ENCODE data around the gene ZMAT2.

ZMAT2 gene

DNA sequence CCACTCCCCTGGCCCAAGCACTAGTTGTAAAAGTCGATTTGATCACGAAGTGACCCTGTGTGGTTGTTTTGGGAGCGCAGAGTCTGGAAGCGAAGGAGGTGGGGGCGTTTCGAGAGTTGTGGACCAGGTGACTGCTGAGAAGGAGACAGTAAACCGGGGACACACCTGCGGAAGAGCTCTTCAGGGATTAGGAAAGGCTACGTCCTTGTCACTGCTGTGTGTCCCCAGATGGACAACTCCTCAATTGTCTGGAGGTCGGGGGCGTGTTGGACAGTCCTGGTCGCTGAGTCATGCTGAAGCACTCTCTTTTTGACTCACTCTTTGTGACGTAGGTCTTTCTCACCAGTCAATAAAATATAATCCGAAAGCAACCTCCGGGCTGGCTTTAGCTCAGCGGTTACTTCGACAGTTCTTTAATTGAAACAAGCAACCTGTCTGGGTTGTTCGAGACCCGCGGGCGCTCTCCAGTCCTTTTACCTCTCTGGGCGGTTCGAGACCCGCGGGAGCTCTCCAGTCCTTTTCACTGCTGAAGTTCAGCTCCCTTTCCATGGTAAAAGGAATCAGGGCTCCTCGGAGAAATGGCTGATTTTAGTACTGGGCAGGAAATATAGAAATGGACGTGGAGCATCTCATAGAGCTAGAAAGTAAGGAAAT is 10.8 kb downstream of the ZMAT2 start (continued):
- TF ChIP-seq, protein P1, sequence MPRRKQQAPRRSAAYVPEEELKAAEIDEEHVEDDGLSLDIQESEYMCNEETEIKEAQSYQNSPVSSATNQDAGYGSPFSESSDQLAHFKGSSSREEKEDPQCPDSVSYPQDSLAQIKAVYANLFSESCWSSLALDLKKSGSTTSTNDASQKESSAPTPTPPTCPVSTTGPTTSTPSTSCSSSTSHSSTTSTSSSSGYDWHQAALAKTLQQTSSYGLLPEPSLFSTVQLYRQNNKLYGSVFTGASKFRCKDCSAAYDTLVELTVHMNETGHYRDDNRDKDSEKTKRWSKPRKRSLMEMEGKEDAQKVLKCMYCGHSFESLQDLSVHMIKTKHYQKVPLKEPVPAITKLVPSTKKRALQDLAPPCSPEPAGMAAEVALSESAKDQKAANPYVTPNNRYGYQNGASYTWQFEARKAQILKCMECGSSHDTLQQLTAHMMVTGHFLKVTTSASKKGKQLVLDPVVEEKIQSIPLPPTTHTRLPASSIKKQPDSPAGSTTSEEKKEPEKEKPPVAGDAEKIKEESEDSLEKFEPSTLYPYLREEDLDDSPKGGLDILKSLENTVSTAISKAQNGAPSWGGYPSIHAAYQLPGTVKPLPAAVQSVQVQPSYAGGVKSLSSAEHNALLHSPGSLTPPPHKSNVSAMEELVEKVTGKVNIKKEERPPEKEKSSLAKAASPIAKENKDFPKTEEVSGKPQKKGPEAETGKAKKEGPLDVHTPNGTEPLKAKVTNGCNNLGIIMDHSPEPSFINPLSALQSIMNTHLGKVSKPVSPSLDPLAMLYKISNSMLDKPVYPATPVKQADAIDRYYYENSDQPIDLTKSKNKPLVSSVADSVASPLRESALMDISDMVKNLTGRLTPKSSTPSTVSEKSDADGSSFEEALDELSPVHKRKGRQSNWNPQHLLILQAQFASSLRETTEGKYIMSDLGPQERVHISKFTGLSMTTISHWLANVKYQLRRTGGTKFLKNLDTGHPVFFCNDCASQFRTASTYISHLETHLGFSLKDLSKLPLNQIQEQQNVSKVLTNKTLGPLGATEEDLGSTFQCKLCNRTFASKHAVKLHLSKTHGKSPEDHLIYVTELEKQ (tag by site-specific recombination; IDR thresholded peaks at IDR 0.05; ENCODE audit: borderline replicate concordance), result peak; percentile 62
- TF ChIP-seq HOXA7 (CRISPR knock-in tag; IDR thresholded peaks at IDR 0.05; ENCODE audit: borderline replicate concordance), result no peak
- TF ChIP-seq ZNF837 (tag by site-specific recombination; IDR thresholded peaks at IDR 0.05), result no peak
- peak; percentile 32; the same call in 1 of the 2 replicates for TF ChIP-seq KLF1 (tag by site-specific recombination; IDR thresholded peaks at IDR 0.05)
- TF ChIP-seq MYNN (tag by site-specific recombination; IDR thresholded peaks at IDR 0.05; ENCODE audit: borderline replicate concordance), result no peak
- TF ChIP-seq ZNF391 (tag by site-specific recombination; IDR thresholded peaks at IDR 0.05; ENCODE audit: borderline replicate concordance, low read depth), result peak; percentile 94
- no peak for TF ChIP-seq ZNF157 (tag by site-specific recombination; IDR thresholded peaks at IDR 0.05)
- TF ChIP-seq HOXD13 (CRISPR knock-in tag; IDR thresholded peaks at IDR 0.05; ENCODE audit: borderline replicate concordance), result no peak
- TF ChIP-seq, protein P2, sequence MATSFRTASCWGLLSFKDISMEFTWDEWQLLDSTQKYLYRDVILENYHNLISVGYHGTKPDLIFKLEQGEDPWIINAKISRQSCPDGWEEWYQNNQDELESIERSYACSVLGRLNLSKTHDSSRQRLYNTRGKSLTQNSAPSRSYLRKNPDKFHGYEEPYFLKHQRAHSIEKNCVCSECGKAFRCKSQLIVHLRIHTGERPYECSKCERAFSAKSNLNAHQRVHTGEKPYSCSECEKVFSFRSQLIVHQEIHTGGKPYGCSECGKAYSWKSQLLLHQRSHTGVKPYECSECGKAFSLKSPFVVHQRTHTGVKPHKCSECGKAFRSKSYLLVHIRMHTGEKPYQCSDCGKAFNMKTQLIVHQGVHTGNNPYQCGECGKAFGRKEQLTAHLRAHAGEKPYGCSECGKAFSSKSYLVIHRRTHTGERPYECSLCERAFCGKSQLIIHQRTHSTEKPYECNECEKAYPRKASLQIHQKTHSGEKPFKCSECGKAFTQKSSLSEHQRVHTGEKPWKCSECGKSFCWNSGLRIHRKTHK (tag by site-specific recombination; IDR thresholded peaks at IDR 0.05), result no peak
- peak; percentile 21; the same call in 1 of the 2 replicates for TF ChIP-seq ZIC2 (tag by site-specific recombination; IDR thresholded peaks at IDR 0.05)
- TF ChIP-seq, protein P3, sequence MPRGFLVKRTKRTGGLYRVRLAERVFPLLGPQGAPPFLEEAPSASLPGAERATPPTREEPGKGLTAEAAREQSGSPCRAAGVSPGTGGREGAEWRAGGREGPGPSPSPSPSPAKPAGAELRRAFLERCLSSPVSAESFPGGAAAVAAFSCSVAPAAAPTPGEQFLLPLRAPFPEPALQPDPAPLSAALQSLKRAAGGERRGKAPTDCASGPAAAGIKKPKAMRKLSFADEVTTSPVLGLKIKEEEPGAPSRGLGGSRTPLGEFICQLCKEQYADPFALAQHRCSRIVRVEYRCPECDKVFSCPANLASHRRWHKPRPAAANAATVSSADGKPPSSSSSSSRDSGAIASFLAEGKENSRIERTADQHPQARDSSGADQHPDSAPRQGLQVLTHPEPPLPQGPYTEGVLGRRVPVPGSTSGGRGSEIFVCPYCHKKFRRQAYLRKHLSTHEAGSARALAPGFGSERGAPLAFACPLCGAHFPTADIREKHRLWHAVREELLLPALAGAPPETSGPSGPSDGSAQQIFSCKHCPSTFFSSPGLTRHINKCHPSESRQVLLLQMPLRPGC (tag by site-specific recombination; IDR thresholded peaks at IDR 0.05), result peak; percentile 54; the same call in 1 of the 2 replicates
- no peak for TF ChIP-seq ZNF701 (tag by site-specific recombination; IDR thresholded peaks at IDR 0.05)
- TF ChIP-seq ZFP3 (tag by site-specific recombination; IDR thresholded peaks at IDR 0.05; ENCODE audit: low read depth), result no peak
- TF ChIP-seq MEIS1 (CRISPR knock-in tag; IDR thresholded peaks at IDR 0.05; ENCODE audit: borderline replicate concordance), result no peak
- TF ChIP-seq, protein P4, sequence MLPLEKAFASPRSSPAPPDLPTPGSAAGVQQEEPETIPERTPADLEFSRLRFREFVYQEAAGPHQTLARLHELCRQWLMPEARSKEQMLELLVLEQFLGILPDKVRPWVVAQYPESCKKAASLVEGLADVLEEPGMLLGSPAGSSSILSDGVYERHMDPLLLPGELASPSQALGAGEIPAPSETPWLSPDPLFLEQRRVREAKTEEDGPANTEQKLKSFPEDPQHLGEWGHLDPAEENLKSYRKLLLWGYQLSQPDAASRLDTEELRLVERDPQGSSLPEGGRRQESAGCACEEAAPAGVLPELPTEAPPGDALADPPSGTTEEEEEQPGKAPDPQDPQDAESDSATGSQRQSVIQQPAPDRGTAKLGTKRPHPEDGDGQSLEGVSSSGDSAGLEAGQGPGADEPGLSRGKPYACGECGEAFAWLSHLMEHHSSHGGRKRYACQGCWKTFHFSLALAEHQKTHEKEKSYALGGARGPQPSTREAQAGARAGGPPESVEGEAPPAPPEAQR (tag by site-specific recombination; IDR thresholded peaks at IDR 0.05), result peak; percentile 83; the same call in 1 of the 2 replicates
- no peak for TF ChIP-seq ZNF670 (tag by site-specific recombination; IDR thresholded peaks at IDR 0.05; ENCODE audit: low read depth)
- no peak for TF ChIP-seq ZNF548 (tag by site-specific recombination; IDR thresholded peaks at IDR 0.05)
- TF ChIP-seq, protein P5, sequence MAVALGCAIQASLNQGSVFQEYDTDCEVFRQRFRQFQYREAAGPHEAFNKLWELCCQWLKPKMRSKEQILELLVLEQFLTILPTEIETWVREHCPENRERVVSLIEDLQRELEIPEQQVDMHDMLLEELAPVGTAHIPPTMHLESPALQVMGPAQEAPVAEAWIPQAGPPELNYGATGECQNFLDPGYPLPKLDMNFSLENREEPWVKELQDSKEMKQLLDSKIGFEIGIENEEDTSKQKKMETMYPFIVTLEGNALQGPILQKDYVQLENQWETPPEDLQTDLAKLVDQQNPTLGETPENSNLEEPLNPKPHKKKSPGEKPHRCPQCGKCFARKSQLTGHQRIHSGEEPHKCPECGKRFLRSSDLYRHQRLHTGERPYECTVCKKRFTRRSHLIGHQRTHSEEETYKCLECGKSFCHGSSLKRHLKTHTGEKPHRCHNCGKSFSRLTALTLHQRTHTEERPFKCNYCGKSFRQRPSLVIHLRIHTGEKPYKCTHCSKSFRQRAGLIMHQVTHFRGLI (tag by site-specific recombination; IDR thresholded peaks at IDR 0.05), result peak; percentile 41; the same call in 1 of the 2 replicates
- TF ChIP-seq ZNF211 (tag by site-specific recombination; IDR thresholded peaks at IDR 0.05; ENCODE audit: low read depth), result no peak
- TF ChIP-seq, protein P6, sequence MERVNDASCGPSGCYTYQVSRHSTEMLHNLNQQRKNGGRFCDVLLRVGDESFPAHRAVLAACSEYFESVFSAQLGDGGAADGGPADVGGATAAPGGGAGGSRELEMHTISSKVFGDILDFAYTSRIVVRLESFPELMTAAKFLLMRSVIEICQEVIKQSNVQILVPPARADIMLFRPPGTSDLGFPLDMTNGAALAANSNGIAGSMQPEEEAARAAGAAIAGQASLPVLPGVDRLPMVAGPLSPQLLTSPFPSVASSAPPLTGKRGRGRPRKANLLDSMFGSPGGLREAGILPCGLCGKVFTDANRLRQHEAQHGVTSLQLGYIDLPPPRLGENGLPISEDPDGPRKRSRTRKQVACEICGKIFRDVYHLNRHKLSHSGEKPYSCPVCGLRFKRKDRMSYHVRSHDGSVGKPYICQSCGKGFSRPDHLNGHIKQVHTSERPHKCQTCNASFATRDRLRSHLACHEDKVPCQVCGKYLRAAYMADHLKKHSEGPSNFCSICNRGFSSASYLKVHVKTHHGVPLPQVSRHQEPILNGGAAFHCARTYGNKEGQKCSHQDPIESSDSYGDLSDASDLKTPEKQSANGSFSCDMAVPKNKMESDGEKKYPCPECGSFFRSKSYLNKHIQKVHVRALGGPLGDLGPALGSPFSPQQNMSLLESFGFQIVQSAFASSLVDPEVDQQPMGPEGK (tag by site-specific recombination; IDR thresholded peaks at IDR 0.05), result peak; percentile 95
- TF ChIP-seq ZNF514 (tag by site-specific recombination; IDR thresholded peaks at IDR 0.05), result no peak
- TF ChIP-seq ZNF416 (tag by site-specific recombination; IDR thresholded peaks at IDR 0.05), result no peak
- TF ChIP-seq ZNF830 (tag by site-specific recombination; IDR thresholded peaks at IDR 0.05; ENCODE audit: low read depth), result no peak
- TF ChIP-seq ZNF350 (tag by site-specific recombination; IDR thresholded peaks at IDR 0.05), result no peak
- no peak for TF ChIP-seq ZNF140 (tag by site-specific recombination; IDR thresholded peaks at IDR 0.05)
- TF ChIP-seq ZNF311 (tag by site-specific recombination; IDR thresholded peaks at IDR 0.05; ENCODE audit: borderline replicate concordance), result no peak
- peak; percentile 75 for TF ChIP-seq ZNF394 (tag by site-specific recombination; IDR thresholded peaks at IDR 0.05; ENCODE audit: borderline replicate concordance)

Measured in HEK293 (cell line).